Prostate gland (tissue), 2 donors: ENCODE measurements around the gene PRG3. TPM values are rescaled to one million over a fixed set of nuclear protein-coding genes. Genes with fewer than 3 reads are reported as not detected.

Experiments
- DNase-seq: peaks from one replicate; pipeline ENCODE4 v3.0.0-alpha.2; 2019; ENCODE audit warnings: low spot score
- H3K27ac ChIP-seq, 2 donors: fragments of 200-600 bp; sonication (generic); 2 replicates each; pipeline ENCODE4 v1.5.1; 2017 to 2019
- H3K27me3 ChIP-seq: fragments of 200-600 bp; sonication (generic); replicated peaks from 2 replicates; pipeline ENCODE4 v1.5.1; 2019; ENCODE audit not compliant: insufficient read depth
- H3K36me3 ChIP-seq, 2 donors: fragments of 200-600 bp; sonication (generic); 1 replicate in 1 of 2; 2 replicates in 1 of 2; pipeline versions ENCODE4 v1.5.1 to v1.8.1; 2017 to 2019
- H3K4me1 ChIP-seq: fragments of 200-600 bp; sonication (generic); replicated peaks from 2 replicates; pipeline ENCODE4 v1.5.1; 2019
- H3K4me3 ChIP-seq, 2 donors: fragments of 200-600 bp; sonication (generic); 2 replicates each; pipeline ENCODE4 v1.5.1; 2017 to 2019
- H3K9me3 ChIP-seq: fragments of 200-600 bp; sonication (generic); 2 replicates; pipeline ENCODE4 v1.5.1; 2017
- CTCF ChIP-seq, 4 experiments: fragments of 200-600 bp in 2 of 4; fragments of 450-650 bp in 2 of 4; sonication (generic) in 2 of 4; IDR thresholded peaks; 1 replicate in 3 of 4; 2 replicates in 1 of 4; pipeline ENCODE4 v1.5.1; 2016 to 2019; ENCODE audit warnings: antibody characterized with exemption in 4 of 4, mild to moderate bottlenecking in 2 of 4, moderate library complexity in 2 of 4
- POLR2A ChIP-seq: fragments of 450-650 bp; IDR thresholded peaks from one replicate; pipeline ENCODE4 v1.6.1; 2016; ENCODE audit warnings: antibody characterized with exemption, mild to moderate bottlenecking
- POLR2AphosphoS5 ChIP-seq: sonication (generic); formaldehyde crosslinking; IDR thresholded peaks from one replicate; pipeline ENCODE4 v1.6.1; 2017; ENCODE audit warnings: antibody characterized with exemption
- WGBS: methylation state at CpG from one replicate; pipeline ENCODE4 v1.1.5; 2018; 5-methylcytosine and 5-hydroxymethylcytosine counted together
- intact Hi-C: fragments of 100-400 bp; cut with DNase I; formaldehyde crosslinking; loops from one replicate; pipeline ENCODE4 v1.14.2; 2022
- total RNA-seq, 2 donors: library from RNA; depleted of rRNA; stranded (reverse); fragments of >200 nt; gene quantifications; one replicate each; pipeline ENCODE4 v1.1.0, GENCODE V29; 2016

PRG3 gene
- total RNA-seq, 2 donors from 2014 or later = not detected

- no peak for DNase-seq
- Histone ChIP-seq H3K27me3 (no peaks in the 10 kb centered on the region), H3K27ac (no peak overlapping the region), H3K9me3 (no peaks in the 10 kb centered on the region), H3K4me3 (no peak overlapping the region), H3K4me1 (no peaks in the 10 kb centered on the region), H3K36me3 (no peaks in the 10 kb centered on the region)
- intact Hi-C loops = no loop called here
- no peak for TF ChIP-seq POLR2A
- no peak for TF ChIP-seq CTCF (IDR thresholded peaks at IDR 0.05)
- no peak for TF ChIP-seq POLR2AphosphoS5
- WGBS = 71% methylated on average over 9 of the region's 9 CpGs
Observed at GRCh38 chr11:57358991-57359390, 22.0 kb downstream of the PRG3 start.

- Histone ChIP-seq H3K27ac (no peak overlapping the region), H3K36me3 (no peaks in the 10 kb centered on the region), H3K4me3 (no peak overlapping the region), H3K27me3 (no peaks in the 10 kb centered on the region), H3K4me1 (no peaks in the 10 kb centered on the region), H3K9me3 (no peaks in the 10 kb centered on the region)
- no peak for DNase-seq
- TF ChIP-seq POLR2A (no peak), CTCF (IDR thresholded peaks at IDR 0.05) (no peak), POLR2AphosphoS5 (no peak)
- WGBS = 66% methylated on average over 9 of the region's 9 CpGs
- intact Hi-C loops = no loop called here
Observed at GRCh38 chr11:57358543-57358961, 22.4 kb downstream of the PRG3 start.

- Histone ChIP-seq H3K27ac (no peak overlapping the region), H3K4me3 (no peak overlapping the region), H3K4me1 (no peaks in the 10 kb centered on the region), H3K36me3 (no peaks in the 10 kb centered on the region), H3K9me3 (no peaks in the 10 kb centered on the region), H3K27me3 (no peaks in the 10 kb centered on the region)
- 33% methylated on average over 6 of the region's 6 CpGs for WGBS
- TF ChIP-seq CTCF (IDR thresholded peaks at IDR 0.05) = no peak
- no peak for TF ChIP-seq POLR2A
- no peak for TF ChIP-seq POLR2AphosphoS5
- intact Hi-C loops = no loop called here
- no peak for DNase-seq
Observed at GRCh38 chr11:57357856-57358255, 23.1 kb downstream of the PRG3 start.

GRCh38 chr11:57357310-57357709 lies 23.6 kb downstream of the PRG3 start:
- 83% methylated on average over 3 of the region's 3 CpGs for WGBS
- no peak for DNase-seq
- intact Hi-C loops = no loop called here
- no peaks in the 10 kb centered on the region for H3K36me3 ChIP-seq
- H3K27ac ChIP-seq = no peak overlapping the region
- H3K4me1 ChIP-seq = no peaks in the 10 kb centered on the region
- no peak overlapping the region for H3K4me3 ChIP-seq
- H3K27me3 ChIP-seq = no peaks in the 10 kb centered on the region
- TF ChIP-seq CTCF (IDR thresholded peaks at IDR 0.05) (no peak), POLR2A (no peak), POLR2AphosphoS5 (no peak)
- H3K9me3 ChIP-seq = no peaks in the 10 kb centered on the region

- no peaks in the 10 kb centered on the region for H3K9me3 ChIP-seq
- 50% methylated on average over 9 of the region's 9 CpGs for WGBS
- no peak for TF ChIP-seq POLR2AphosphoS5
- no peak for TF ChIP-seq CTCF (IDR thresholded peaks at IDR 0.05)
- no peak for TF ChIP-seq POLR2A
- H3K4me1 ChIP-seq = no peaks in the 10 kb centered on the region
- intact Hi-C loops = no loop called here
- H3K36me3 ChIP-seq = no peaks in the 10 kb centered on the region
- no peaks in the 10 kb centered on the region for H3K27me3 ChIP-seq
- H3K4me3 ChIP-seq = no peak overlapping the region
- no peak overlapping the region for H3K27ac ChIP-seq
- no peak for DNase-seq
Observed at GRCh38 chr11:57356268-57356667, 24.7 kb downstream of the PRG3 start.
